Gastroesophageal sphincter (tissue), 3 donors: Measurements from ENCODE around the gene SLC38A11.

ENCODE experiments used
- CTCF ChIP-seq, 4 experiments: fragments of 200-600 bp in 2 of 4; fragments of 450-650 bp in 2 of 4; sonication (generic) in 1 of 4; IDR thresholded peaks; one replicate each; pipeline ENCODE4 v1.5.1; 2017 to 2019; ENCODE audit warnings: antibody characterized with exemption in 4 of 4, mild to moderate bottlenecking in 2 of 4, moderate library complexity in 2 of 4
- EP300 ChIP-seq: sonication (generic); formaldehyde crosslinking; IDR thresholded peaks from one replicate; pipeline ENCODE4 v1.6.1; 2017; ENCODE audit warnings: antibody characterized with exemption, mild to moderate bottlenecking
- POLR2A ChIP-seq, 2 donors: fragments of 450-650 bp; IDR thresholded peaks; one replicate each; pipeline ENCODE4 v1.6.1; 2017; ENCODE audit warnings: antibody characterized with exemption in 2 of 2, mild to moderate bottlenecking in 2 of 2, moderate library complexity in 1 of 2
- POLR2AphosphoS5 ChIP-seq: sonication (generic); formaldehyde crosslinking; IDR thresholded peaks from one replicate; pipeline ENCODE4 v1.6.1; 2017; ENCODE audit warnings: antibody characterized with exemption

- no peak for TF ChIP-seq POLR2AphosphoS5
- TF ChIP-seq CTCF (IDR thresholded peaks at IDR 0.05), result no peak
- TF ChIP-seq POLR2A (IDR thresholded peaks at IDR 0.05), result no peak
- TF ChIP-seq EP300, result no peak
Measured at GRCh38 chr2:164887434-164888144, 67.7 kb downstream of the SLC38A11 start.
